GM12878 (cell line): ENCODE results near the gene CCDC144A.
"Not testable (repeated sequence)": the region's sequence is repeated elsewhere in the genome, so short reads cannot be mapped to it uniquely, and the experiment has no call there.

Experiments used
- CEBPB ChIP-seq, 2 experiments: fragments of 150-350 bp in 1 of 2; IDR thresholded peaks; 2 replicates each; pipeline ENCODE4 v1.6.1; 2012 to 2014; ENCODE audit warnings: low read depth in 2 of 2, low read length in 2 of 2, borderline replicate concordance in 1 of 2, inconsistent platforms in 1 of 2
- FOS ChIP-seq: IDR thresholded peaks from 3 replicates; pipeline ENCODE4 v1.6.1; 2011; ENCODE audit warnings: borderline replicate concordance; ENCODE audit not compliant: insufficient read length; ENCODE audit errors: extremely low read depth
- NR2F1 ChIP-seq: fragments of 450-650 bp; conservative IDR thresholded peaks from 2 replicates; pipeline ENCODE4 v1.6.1; 2017; ENCODE audit warnings: mild to moderate bottlenecking
- SUPT20H ChIP-seq: IDR thresholded peaks from 2 replicates; pipeline ENCODE4 v1.6.1; 2011; ENCODE audit warnings: low read depth, mild to moderate bottlenecking, low read length, moderate library complexity, borderline replicate concordance; ENCODE audit not compliant: control insufficient read depth
- TF ChIP-seq, protein P1 (sequence below), 3 experiments: IDR thresholded peaks in 2 of 3; conservative IDR thresholded peaks in 1 of 3; 2 replicates each; pipeline ENCODE4 v1.5.1; 2011; ENCODE audit warnings: low read depth in 3 of 3, low read length in 3 of 3, mild to moderate bottlenecking in 3 of 3, control low read depth in 2 of 3, moderate library complexity in 2 of 3, inconsistent platforms in 1 of 3, mixed read lengths in 1 of 3; ENCODE audit not compliant: control insufficient read depth in 2 of 3, insufficient read depth in 1 of 3; ENCODE audit errors: extremely low read depth in 1 of 3
- TF ChIP-seq, protein P2 (sequence below): IDR thresholded peaks from 2 replicates; pipeline ENCODE4 v1.6.1; 2011; ENCODE audit warnings: borderline replicate concordance, low read depth, mild to moderate bottlenecking, moderate library complexity, mixed read lengths, low read length; ENCODE audit not compliant: insufficient read depth; ENCODE audit errors: extremely low read length

DNA sequence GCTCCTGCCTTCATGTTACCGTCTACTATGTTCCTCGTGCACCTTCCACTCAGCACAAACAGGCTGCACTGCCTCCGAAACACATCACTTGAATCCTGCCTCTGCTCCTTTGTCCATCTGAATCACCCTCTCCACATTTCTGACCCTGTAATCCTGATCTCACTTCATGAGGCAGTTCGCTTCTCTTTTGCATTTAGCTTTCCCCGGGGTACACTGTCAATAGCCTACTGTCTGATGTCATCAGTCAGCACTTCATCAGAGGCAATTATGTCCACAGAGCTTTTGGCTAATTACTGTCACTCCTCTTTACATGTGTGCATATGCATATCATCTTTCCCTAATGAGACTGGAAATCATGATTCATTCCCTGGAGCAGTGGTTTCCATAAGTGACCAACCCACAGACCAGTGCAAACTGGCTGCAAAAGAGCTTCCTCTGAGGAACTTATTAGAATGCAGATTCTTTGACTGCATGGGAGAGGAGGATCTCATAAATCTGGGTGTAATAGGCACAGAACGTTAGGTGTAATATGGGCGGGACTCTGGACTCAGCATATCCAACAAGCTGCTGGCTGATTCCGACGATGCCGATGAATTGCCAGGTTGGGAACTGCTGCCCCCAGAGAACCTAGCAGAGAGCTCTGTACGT is 99.0 kb downstream of the CCDC144A start:
- TF ChIP-seq, protein P1, sequence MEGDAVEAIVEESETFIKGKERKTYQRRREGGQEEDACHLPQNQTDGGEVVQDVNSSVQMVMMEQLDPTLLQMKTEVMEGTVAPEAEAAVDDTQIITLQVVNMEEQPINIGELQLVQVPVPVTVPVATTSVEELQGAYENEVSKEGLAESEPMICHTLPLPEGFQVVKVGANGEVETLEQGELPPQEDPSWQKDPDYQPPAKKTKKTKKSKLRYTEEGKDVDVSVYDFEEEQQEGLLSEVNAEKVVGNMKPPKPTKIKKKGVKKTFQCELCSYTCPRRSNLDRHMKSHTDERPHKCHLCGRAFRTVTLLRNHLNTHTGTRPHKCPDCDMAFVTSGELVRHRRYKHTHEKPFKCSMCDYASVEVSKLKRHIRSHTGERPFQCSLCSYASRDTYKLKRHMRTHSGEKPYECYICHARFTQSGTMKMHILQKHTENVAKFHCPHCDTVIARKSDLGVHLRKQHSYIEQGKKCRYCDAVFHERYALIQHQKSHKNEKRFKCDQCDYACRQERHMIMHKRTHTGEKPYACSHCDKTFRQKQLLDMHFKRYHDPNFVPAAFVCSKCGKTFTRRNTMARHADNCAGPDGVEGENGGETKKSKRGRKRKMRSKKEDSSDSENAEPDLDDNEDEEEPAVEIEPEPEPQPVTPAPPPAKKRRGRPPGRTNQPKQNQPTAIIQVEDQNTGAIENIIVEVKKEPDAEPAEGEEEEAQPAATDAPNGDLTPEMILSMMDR (IDR thresholded peaks at IDR 0.05 in 2 of 3, conservative IDR thresholded peaks at IDR 0.05 in 1 of 3; ENCODE audit: control insufficient read depth in 2 of 3, extremely low read depth in 1 of 3, insufficient read depth in 1 of 3, low read depth in 3 of 3, low read length in 3 of 3) = not testable (repeated sequence)
- TF ChIP-seq, protein P2, sequence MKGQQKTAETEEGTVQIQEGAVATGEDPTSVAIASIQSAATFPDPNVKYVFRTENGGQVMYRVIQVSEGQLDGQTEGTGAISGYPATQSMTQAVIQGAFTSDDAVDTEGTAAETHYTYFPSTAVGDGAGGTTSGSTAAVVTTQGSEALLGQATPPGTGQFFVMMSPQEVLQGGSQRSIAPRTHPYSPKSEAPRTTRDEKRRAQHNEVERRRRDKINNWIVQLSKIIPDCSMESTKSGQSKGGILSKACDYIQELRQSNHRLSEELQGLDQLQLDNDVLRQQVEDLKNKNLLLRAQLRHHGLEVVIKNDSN = not testable (repeated sequence)
- not testable (repeated sequence) for TF ChIP-seq SUPT20H; NR2F1; FOS; CEBPB (IDR thresholded peaks at IDR 0.05; ENCODE audit: borderline replicate concordance in 1 of 2, low read depth in 2 of 2, low read length in 2 of 2)
